WTC11 (cell line): ENCODE results near the gene SAMD3. TPM values are rescaled to one million over a fixed set of nuclear protein-coding genes. Genes with fewer than 3 reads are reported as not detected.

Experiments used
- ATAC-seq: fragments of 200-7000 bp; cut with Tn5 transposase; 2 replicates; pipeline ENCODE4 v1.10.0; 2021; ENCODE audit warnings: mild to moderate bottlenecking, moderate library complexity
- CTCF ChIA-PET: fragments of 300-600 bp; sonication (Branson Sonifier 250); formaldehyde crosslinking; loops from one replicate; lab custom pipeline; 2021; ENCODE audit warnings: antibody characterized with exemption; lab: Charles Lee
- POLR2A ChIA-PET: fragments of 350-600 bp; sonication (Branson Sonifier 250); formaldehyde crosslinking; loops from one replicate; lab custom pipeline; 2021; ENCODE audit warnings: antibody characterized with exemption; lab: Charles Lee
- DNase-seq: peaks from one replicate; pipeline ENCODE4 v3.0.0; 2021; ENCODE audit warnings: low spot score
- H3K27ac Mint-ChIP-seq: 2 replicates; pipeline ENCODE4 v1.8.0; 2021; ENCODE audit warnings: mixed read lengths
- H3K27me3 Mint-ChIP-seq: 2 replicates; pipeline ENCODE4 v1.8.0; 2021; ENCODE audit warnings: low read depth, mild to moderate bottlenecking, moderate library complexity, mixed read lengths
- H3K36me3 Mint-ChIP-seq: 2 replicates; pipeline ENCODE4 v1.8.0; 2021; ENCODE audit warnings: mixed read lengths
- H3K4me1 Mint-ChIP-seq: 2 replicates; pipeline ENCODE4 v1.8.0; 2022; ENCODE audit warnings: mixed read lengths
- H3K4me3 Mint-ChIP-seq: 2 replicates; pipeline ENCODE4 v1.8.0; 2021; ENCODE audit warnings: mild to moderate bottlenecking, moderate library complexity, mixed read lengths
- H3K9me3 Mint-ChIP-seq: 2 replicates; pipeline ENCODE4 v1.8.0; 2021; ENCODE audit warnings: mixed read lengths
- ATF2 ChIP-seq: sonication (generic); formaldehyde crosslinking; IDR thresholded peaks from 2 replicates; pipeline ENCODE4 v1.8.1; 2022; ENCODE audit warnings: low read depth, missing genetic modification reagents, borderline replicate concordance
- ELF4 ChIP-seq: sonication (generic); formaldehyde crosslinking; IDR thresholded peaks from 2 replicates; pipeline ENCODE4 v1.8.1; 2022; ENCODE audit warnings: low read depth, mild to moderate bottlenecking, moderate library complexity, missing genetic modification reagents
- EMX1 ChIP-seq: fragments of 250-450 bp; sonication (Bioruptor Pico); IDR thresholded peaks from 2 replicates; pipeline ENCODE4 v1.8.0; 2021; ENCODE audit warnings: mild to moderate bottlenecking
- FOXJ3 ChIP-seq: sonication (generic); formaldehyde crosslinking; IDR thresholded peaks from 2 replicates; pipeline ENCODE4 v1.9.0; 2021; ENCODE audit warnings: missing genetic modification reagents, mild to moderate bottlenecking, borderline replicate concordance
- FOXK1 ChIP-seq: sonication (generic); formaldehyde crosslinking; IDR thresholded peaks from 2 replicates; pipeline ENCODE4 v1.8.0; 2022; ENCODE audit warnings: mild to moderate bottlenecking, moderate library complexity, missing genetic modification reagents
- GTF2I ChIP-seq: fragments of 250-450 bp; sonication (Bioruptor Pico); conservative IDR thresholded peaks from 2 replicates; pipeline ENCODE4 v1.4.0; 2021; ENCODE audit warnings: mild to moderate bottlenecking
- IRF2 ChIP-seq: sonication (generic); formaldehyde crosslinking; IDR thresholded peaks from 2 replicates; pipeline ENCODE4 v1.8.0; 2022; ENCODE audit warnings: low read depth, missing genetic modification reagents, borderline replicate concordance
- NFATC4 ChIP-seq: fragments of 250-450 bp; sonication (Bioruptor Pico); IDR thresholded peaks from 2 replicates; pipeline ENCODE4 v1.9.0; 2021; ENCODE audit warnings: mild to moderate bottlenecking
- OVOL2 ChIP-seq: fragments of 250-450 bp; sonication (Bioruptor Pico); IDR thresholded peaks from 2 replicates; pipeline ENCODE4 v1.9.0; 2021; ENCODE audit warnings: mild to moderate bottlenecking, borderline replicate concordance
- SMAD3 ChIP-seq: sonication (generic); formaldehyde crosslinking; IDR thresholded peaks from 2 replicates; pipeline ENCODE4 v1.8.0; 2022; ENCODE audit warnings: missing genetic modification reagents, mild to moderate bottlenecking, borderline replicate concordance
- total RNA-seq: library from RNA; stranded (reverse); gene quantifications from 3 replicates; pipeline ENCODE4 v1.2.3, GENCODE V29; 2021
- TF ChIP-seq, protein P1 (sequence below): fragments of 250-450 bp; sonication (Bioruptor Pico); IDR thresholded peaks from 2 replicates; pipeline ENCODE4 v1.9.0; 2021; ENCODE audit warnings: mild to moderate bottlenecking
- TF ChIP-seq, protein P2 (sequence below): fragments of 200-600 bp; IDR thresholded peaks from 2 replicates; pipeline ENCODE4 v1.8.0; 2022; ENCODE audit warnings: antibody characterized with exemption
- TF ChIP-seq, protein P3 (sequence below): sonication (generic); formaldehyde crosslinking; IDR thresholded peaks from 2 replicates; pipeline ENCODE4 v1.8.1; 2022; ENCODE audit warnings: mild to moderate bottlenecking, moderate library complexity, missing genetic modification reagents
- TF ChIP-seq, protein P4 (sequence below): sonication (generic); formaldehyde crosslinking; IDR thresholded peaks from 2 replicates; pipeline ENCODE4 v1.8.0; 2022; ENCODE audit warnings: missing genetic modification reagents
- TF ChIP-seq, protein P5 (sequence below): sonication (generic); formaldehyde crosslinking; IDR thresholded peaks from 2 replicates; pipeline ENCODE4 v1.8.1; 2023; ENCODE audit warnings: mild to moderate bottlenecking, missing genetic modification reagents, borderline replicate concordance

SAMD3 gene
- total RNA-seq, 1 experiment from 2014 or later: 1.2 TPM

- ChIA-PET POLR2A (interaction anchor here (0.5 kb wide), 1 partner anchor 168 kb away, joined by 10 read pairs; no protein-coding TSS in a partner anchor), CTCF (no interaction called here)
- ATAC-seq (no peak), DNase-seq (no peak)
- Mint-ChIP-seq H3K27ac (no peak overlapping the region), H3K36me3 (no peaks in the 10 kb centered on the region), H3K4me3 (no peak overlapping the region), H3K27me3 (no peaks in the 10 kb centered on the region), H3K4me1 (peaks cover 28% of the 10 kb centered on the region), H3K9me3 (no peaks in the 10 kb centered on the region)
- TF ChIP-seq, protein P1, sequence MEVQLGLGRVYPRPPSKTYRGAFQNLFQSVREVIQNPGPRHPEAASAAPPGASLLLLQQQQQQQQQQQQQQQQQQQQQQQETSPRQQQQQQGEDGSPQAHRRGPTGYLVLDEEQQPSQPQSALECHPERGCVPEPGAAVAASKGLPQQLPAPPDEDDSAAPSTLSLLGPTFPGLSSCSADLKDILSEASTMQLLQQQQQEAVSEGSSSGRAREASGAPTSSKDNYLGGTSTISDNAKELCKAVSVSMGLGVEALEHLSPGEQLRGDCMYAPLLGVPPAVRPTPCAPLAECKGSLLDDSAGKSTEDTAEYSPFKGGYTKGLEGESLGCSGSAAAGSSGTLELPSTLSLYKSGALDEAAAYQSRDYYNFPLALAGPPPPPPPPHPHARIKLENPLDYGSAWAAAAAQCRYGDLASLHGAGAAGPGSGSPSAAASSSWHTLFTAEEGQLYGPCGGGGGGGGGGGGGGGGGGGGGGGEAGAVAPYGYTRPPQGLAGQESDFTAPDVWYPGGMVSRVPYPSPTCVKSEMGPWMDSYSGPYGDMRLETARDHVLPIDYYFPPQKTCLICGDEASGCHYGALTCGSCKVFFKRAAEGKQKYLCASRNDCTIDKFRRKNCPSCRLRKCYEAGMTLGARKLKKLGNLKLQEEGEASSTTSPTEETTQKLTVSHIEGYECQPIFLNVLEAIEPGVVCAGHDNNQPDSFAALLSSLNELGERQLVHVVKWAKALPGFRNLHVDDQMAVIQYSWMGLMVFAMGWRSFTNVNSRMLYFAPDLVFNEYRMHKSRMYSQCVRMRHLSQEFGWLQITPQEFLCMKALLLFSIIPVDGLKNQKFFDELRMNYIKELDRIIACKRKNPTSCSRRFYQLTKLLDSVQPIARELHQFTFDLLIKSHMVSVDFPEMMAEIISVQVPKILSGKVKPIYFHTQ (CRISPR knock-in tag): no peak
- TF ChIP-seq, protein P2, sequence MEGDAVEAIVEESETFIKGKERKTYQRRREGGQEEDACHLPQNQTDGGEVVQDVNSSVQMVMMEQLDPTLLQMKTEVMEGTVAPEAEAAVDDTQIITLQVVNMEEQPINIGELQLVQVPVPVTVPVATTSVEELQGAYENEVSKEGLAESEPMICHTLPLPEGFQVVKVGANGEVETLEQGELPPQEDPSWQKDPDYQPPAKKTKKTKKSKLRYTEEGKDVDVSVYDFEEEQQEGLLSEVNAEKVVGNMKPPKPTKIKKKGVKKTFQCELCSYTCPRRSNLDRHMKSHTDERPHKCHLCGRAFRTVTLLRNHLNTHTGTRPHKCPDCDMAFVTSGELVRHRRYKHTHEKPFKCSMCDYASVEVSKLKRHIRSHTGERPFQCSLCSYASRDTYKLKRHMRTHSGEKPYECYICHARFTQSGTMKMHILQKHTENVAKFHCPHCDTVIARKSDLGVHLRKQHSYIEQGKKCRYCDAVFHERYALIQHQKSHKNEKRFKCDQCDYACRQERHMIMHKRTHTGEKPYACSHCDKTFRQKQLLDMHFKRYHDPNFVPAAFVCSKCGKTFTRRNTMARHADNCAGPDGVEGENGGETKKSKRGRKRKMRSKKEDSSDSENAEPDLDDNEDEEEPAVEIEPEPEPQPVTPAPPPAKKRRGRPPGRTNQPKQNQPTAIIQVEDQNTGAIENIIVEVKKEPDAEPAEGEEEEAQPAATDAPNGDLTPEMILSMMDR: no peak
- TF ChIP-seq NFATC4: no peak
- TF ChIP-seq EMX1 (CRISPR knock-in tag): no peak
- TF ChIP-seq, protein P3, sequence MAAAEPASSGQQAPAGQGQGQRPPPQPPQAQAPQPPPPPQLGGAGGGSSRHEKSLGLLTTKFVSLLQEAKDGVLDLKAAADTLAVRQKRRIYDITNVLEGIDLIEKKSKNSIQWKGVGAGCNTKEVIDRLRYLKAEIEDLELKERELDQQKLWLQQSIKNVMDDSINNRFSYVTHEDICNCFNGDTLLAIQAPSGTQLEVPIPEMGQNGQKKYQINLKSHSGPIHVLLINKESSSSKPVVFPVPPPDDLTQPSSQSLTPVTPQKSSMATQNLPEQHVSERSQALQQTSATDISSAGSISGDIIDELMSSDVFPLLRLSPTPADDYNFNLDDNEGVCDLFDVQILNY: no peak
- TF ChIP-seq OVOL2 (CRISPR knock-in tag): no peak
- TF ChIP-seq FOXJ3 (CRISPR knock-in tag): no peak
- no peak for TF ChIP-seq SMAD3 (CRISPR knock-in tag)
- TF ChIP-seq ATF2 (CRISPR knock-in tag): no peak
- TF ChIP-seq, protein P4, sequence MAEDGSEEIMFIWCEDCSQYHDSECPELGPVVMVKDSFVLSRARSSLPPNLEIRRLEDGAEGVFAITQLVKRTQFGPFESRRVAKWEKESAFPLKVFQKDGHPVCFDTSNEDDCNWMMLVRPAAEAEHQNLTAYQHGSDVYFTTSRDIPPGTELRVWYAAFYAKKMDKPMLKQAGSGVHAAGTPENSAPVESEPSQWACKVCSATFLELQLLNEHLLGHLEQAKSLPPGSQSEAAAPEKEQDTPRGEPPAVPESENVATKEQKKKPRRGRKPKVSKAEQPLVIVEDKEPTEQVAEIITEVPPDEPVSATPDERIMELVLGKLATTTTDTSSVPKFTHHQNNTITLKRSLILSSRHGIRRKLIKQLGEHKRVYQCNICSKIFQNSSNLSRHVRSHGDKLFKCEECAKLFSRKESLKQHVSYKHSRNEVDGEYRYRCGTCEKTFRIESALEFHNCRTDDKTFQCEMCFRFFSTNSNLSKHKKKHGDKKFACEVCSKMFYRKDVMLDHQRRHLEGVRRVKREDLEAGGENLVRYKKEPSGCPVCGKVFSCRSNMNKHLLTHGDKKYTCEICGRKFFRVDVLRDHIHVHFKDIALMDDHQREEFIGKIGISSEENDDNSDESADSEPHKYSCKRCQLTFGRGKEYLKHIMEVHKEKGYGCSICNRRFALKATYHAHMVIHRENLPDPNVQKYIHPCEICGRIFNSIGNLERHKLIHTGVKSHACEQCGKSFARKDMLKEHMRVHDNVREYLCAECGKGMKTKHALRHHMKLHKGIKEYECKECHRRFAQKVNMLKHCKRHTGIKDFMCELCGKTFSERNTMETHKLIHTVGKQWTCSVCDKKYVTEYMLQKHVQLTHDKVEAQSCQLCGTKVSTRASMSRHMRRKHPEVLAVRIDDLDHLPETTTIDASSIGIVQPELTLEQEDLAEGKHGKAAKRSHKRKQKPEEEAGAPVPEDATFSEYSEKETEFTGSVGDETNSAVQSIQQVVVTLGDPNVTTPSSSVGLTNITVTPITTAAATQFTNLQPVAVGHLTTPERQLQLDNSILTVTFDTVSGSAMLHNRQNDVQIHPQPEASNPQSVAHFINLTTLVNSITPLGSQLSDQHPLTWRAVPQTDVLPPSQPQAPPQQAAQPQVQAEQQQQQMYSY: no peak
- TF ChIP-seq GTF2I (CRISPR knock-in tag): no peak
- no peak for TF ChIP-seq FOXK1 (CRISPR knock-in tag)
- no peak for TF ChIP-seq ELF4 (CRISPR knock-in tag)
- no peak for TF ChIP-seq IRF2 (CRISPR knock-in tag)
- TF ChIP-seq, protein P5, sequence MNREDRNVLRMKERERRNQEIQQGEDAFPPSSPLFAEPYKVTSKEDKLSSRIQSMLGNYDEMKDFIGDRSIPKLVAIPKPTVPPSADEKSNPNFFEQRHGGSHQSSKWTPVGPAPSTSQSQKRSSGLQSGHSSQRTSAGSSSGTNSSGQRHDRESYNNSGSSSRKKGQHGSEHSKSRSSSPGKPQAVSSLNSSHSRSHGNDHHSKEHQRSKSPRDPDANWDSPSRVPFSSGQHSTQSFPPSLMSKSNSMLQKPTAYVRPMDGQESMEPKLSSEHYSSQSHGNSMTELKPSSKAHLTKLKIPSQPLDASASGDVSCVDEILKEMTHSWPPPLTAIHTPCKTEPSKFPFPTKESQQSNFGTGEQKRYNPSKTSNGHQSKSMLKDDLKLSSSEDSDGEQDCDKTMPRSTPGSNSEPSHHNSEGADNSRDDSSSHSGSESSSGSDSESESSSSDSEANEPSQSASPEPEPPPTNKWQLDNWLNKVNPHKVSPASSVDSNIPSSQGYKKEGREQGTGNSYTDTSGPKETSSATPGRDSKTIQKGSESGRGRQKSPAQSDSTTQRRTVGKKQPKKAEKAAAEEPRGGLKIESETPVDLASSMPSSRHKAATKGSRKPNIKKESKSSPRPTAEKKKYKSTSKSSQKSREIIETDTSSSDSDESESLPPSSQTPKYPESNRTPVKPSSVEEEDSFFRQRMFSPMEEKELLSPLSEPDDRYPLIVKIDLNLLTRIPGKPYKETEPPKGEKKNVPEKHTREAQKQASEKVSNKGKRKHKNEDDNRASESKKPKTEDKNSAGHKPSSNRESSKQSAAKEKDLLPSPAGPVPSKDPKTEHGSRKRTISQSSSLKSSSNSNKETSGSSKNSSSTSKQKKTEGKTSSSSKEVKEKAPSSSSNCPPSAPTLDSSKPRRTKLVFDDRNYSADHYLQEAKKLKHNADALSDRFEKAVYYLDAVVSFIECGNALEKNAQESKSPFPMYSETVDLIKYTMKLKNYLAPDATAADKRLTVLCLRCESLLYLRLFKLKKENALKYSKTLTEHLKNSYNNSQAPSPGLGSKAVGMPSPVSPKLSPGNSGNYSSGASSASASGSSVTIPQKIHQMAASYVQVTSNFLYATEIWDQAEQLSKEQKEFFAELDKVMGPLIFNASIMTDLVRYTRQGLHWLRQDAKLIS: no peak
Measured at GRCh38 chr6:130127195-130127594, 95.6 kb downstream of the SAMD3 start.
